Astrocyte (in vitro differentiated cells and primary cell): ENCODE measurements around the gene BCL2.

Source experiments
- CTCF ChIP-seq: IDR thresholded peaks from 2 replicates; pipeline ENCODE4 v1.5.1; 2011; ENCODE audit warnings: low read depth, mild to moderate bottlenecking, inconsistent platforms, low read length, moderate library complexity; ENCODE audit not compliant: insufficient read depth
- EZH2 ChIP-seq: IDR thresholded peaks from 2 replicates; pipeline ENCODE4 v1.6.1; 2012; ENCODE audit warnings: mild to moderate bottlenecking, low read length, inconsistent platforms; ENCODE audit not compliant: insufficient read depth

GRCh38 chr18:63331105-63331504 is 11.5 kb upstream of the BCL2 start:
- TF ChIP-seq CTCF (no peak), EZH2 (no peak)
